Measurements from ENCODE around the gene C16orf87.

GRCh38 chr16:46814790-46815189, 16.2 kb downstream of the C16orf87 start:
- TF ChIP-seq, protein P1, sequence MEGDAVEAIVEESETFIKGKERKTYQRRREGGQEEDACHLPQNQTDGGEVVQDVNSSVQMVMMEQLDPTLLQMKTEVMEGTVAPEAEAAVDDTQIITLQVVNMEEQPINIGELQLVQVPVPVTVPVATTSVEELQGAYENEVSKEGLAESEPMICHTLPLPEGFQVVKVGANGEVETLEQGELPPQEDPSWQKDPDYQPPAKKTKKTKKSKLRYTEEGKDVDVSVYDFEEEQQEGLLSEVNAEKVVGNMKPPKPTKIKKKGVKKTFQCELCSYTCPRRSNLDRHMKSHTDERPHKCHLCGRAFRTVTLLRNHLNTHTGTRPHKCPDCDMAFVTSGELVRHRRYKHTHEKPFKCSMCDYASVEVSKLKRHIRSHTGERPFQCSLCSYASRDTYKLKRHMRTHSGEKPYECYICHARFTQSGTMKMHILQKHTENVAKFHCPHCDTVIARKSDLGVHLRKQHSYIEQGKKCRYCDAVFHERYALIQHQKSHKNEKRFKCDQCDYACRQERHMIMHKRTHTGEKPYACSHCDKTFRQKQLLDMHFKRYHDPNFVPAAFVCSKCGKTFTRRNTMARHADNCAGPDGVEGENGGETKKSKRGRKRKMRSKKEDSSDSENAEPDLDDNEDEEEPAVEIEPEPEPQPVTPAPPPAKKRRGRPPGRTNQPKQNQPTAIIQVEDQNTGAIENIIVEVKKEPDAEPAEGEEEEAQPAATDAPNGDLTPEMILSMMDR (IDR thresholded peaks at IDR 0.05; ENCODE audit: low read depth, low read length, poor library complexity, severe bottlenecking), result no peak
- no peak for TF ChIP-seq EZH2phosphoT487 (IDR thresholded peaks at IDR 0.05; ENCODE audit: borderline replicate concordance, low read length)

Measured in DOHH2 (cell line).